ENCODE measurements around the gene MRPL28. TPM values are rescaled to one million over a fixed set of nuclear protein-coding genes. Genes with fewer than 3 reads are reported as not detected.

MRPL28 gene
- total RNA-seq, 1 experiment from 2014 or later, result 61.4 TPM

DNA sequence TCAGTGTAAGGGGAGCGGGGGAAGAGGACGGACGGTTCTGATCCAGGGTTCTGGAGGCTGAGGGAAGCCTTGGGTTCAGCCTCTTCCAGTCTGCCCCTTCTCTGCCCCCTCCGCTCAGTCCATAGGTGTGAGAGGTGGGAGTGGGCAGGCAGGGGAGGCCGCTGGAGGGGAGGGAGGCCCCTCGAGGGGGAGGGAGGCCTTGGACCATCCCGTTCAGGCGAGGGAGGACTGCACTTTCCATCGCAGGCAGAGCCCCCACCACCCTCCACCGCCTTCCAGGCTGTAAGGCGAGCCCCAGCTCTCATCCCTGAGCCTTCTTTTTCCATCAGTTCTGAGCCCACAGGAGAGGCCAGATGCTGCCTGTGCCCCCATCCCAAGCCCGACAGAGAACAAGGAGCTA lies 13.6 kb downstream of the MRPL28 start:
- ATAC-seq (no peak), DNase-seq (ENCODE audit: low read depth, low spot score) (no peak)
- no peak for TF ChIP-seq SRF (IDR thresholded peaks at IDR 0.05; ENCODE audit: low read depth)
- TF ChIP-seq JUND (IDR thresholded peaks at IDR 0.05), result no peak
- no peak for TF ChIP-seq ELF1 (IDR thresholded peaks at IDR 0.05; ENCODE audit: borderline replicate concordance, low read depth)
- no peak for TF ChIP-seq POLR2A (IDR thresholded peaks at IDR 0.05; ENCODE audit: borderline replicate concordance, extremely low read depth, insufficient read depth, insufficient read length)
- TF ChIP-seq, protein P1, sequence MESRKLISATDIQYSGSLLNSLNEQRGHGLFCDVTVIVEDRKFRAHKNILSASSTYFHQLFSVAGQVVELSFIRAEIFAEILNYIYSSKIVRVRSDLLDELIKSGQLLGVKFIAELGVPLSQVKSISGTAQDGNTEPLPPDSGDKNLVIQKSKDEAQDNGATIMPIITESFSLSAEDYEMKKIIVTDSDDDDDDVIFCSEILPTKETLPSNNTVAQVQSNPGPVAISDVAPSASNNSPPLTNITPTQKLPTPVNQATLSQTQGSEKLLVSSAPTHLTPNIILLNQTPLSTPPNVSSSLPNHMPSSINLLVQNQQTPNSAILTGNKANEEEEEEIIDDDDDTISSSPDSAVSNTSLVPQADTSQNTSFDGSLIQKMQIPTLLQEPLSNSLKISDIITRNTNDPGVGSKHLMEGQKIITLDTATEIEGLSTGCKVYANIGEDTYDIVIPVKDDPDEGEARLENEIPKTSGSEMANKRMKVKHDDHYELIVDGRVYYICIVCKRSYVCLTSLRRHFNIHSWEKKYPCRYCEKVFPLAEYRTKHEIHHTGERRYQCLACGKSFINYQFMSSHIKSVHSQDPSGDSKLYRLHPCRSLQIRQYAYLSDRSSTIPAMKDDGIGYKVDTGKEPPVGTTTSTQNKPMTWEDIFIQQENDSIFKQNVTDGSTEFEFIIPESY (IDR thresholded peaks at IDR 0.05; ENCODE audit: extremely low read depth, insufficient replicate concordance, low read length), result no peak
- no peak for TF ChIP-seq CBX3 (IDR thresholded peaks at IDR 0.05; ENCODE audit: low read depth)
- no peak for TF ChIP-seq SIN3A (IDR thresholded peaks at IDR 0.05; ENCODE audit: low read depth)
- TF ChIP-seq, protein P2, sequence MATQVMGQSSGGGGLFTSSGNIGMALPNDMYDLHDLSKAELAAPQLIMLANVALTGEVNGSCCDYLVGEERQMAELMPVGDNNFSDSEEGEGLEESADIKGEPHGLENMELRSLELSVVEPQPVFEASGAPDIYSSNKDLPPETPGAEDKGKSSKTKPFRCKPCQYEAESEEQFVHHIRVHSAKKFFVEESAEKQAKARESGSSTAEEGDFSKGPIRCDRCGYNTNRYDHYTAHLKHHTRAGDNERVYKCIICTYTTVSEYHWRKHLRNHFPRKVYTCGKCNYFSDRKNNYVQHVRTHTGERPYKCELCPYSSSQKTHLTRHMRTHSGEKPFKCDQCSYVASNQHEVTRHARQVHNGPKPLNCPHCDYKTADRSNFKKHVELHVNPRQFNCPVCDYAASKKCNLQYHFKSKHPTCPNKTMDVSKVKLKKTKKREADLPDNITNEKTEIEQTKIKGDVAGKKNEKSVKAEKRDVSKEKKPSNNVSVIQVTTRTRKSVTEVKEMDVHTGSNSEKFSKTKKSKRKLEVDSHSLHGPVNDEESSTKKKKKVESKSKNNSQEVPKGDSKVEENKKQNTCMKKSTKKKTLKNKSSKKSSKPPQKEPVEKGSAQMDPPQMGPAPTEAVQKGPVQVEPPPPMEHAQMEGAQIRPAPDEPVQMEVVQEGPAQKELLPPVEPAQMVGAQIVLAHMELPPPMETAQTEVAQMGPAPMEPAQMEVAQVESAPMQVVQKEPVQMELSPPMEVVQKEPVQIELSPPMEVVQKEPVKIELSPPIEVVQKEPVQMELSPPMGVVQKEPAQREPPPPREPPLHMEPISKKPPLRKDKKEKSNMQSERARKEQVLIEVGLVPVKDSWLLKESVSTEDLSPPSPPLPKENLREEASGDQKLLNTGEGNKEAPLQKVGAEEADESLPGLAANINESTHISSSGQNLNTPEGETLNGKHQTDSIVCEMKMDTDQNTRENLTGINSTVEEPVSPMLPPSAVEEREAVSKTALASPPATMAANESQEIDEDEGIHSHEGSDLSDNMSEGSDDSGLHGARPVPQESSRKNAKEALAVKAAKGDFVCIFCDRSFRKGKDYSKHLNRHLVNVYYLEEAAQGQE (IDR thresholded peaks at IDR 0.05; ENCODE audit: low read depth), result no peak
- TF ChIP-seq CEBPB (IDR thresholded peaks at IDR 0.05; ENCODE audit: low read depth), result no peak
- TF ChIP-seq YY1 (IDR thresholded peaks at IDR 0.05; ENCODE audit: extremely low read depth, insufficient replicate concordance, low read depth, low read length), result no peak
- no peak for TF ChIP-seq ZNF274 (IDR thresholded peaks at IDR 0.05; ENCODE audit: low read depth, low read length)
- TF ChIP-seq, protein P3, sequence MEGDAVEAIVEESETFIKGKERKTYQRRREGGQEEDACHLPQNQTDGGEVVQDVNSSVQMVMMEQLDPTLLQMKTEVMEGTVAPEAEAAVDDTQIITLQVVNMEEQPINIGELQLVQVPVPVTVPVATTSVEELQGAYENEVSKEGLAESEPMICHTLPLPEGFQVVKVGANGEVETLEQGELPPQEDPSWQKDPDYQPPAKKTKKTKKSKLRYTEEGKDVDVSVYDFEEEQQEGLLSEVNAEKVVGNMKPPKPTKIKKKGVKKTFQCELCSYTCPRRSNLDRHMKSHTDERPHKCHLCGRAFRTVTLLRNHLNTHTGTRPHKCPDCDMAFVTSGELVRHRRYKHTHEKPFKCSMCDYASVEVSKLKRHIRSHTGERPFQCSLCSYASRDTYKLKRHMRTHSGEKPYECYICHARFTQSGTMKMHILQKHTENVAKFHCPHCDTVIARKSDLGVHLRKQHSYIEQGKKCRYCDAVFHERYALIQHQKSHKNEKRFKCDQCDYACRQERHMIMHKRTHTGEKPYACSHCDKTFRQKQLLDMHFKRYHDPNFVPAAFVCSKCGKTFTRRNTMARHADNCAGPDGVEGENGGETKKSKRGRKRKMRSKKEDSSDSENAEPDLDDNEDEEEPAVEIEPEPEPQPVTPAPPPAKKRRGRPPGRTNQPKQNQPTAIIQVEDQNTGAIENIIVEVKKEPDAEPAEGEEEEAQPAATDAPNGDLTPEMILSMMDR (IDR thresholded peaks at IDR 0.05 in 2 of 3, conservative IDR thresholded peaks at IDR 0.05 in 1 of 3; ENCODE audit: borderline replicate concordance in 1 of 3, insufficient read depth in 1 of 3, low read depth in 2 of 3, low read length in 2 of 3), result no peak
- TF ChIP-seq, protein P4, sequence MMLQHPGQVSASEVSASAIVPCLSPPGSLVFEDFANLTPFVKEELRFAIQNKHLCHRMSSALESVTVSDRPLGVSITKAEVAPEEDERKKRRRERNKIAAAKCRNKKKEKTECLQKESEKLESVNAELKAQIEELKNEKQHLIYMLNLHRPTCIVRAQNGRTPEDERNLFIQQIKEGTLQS (IDR thresholded peaks at IDR 0.05), result no peak
- no peak for TF ChIP-seq EGR1 (IDR thresholded peaks at IDR 0.05; ENCODE audit: low read depth)
- Histone ChIP-seq H3K79me2 (ENCODE audit: insufficient read depth, low read length) (peaks cover 1% of the 10 kb centered on the region; the same call in 1 of the 2 replicates), H3K9me3 (ENCODE audit: control insufficient read depth in 1 of 2, insufficient read depth in 1 of 2, low read depth in 1 of 2, low read length in 2 of 2) (no peaks in the 10 kb centered on the region), H3K9me2 (ENCODE audit: insufficient read depth) (no peaks in the 10 kb centered on the region), H2AFZ (ENCODE audit: low read depth, low read length, poor library complexity, severe bottlenecking) (no peak overlapping the region), H3K4me2 (ENCODE audit: low read length) (no peak overlapping the region), H4K20me1 (ENCODE audit: insufficient read depth) (no peaks in the 10 kb centered on the region), H3K36me3 (ENCODE audit: control insufficient read depth in 1 of 2, insufficient read depth in 2 of 2, low read length in 2 of 2) (no peaks in the 10 kb centered on the region), H3K4me3 (replicated peaks in 1 of 2; ENCODE audit: low read depth in 1 of 2, low read length in 2 of 2) (no peak overlapping the region), H3K4me1 (ENCODE audit: control insufficient read depth in 1 of 2, insufficient read depth in 2 of 2, low read length in 2 of 2) (peaks cover 2 to 7% of the 10 kb centered on the region in 2 experiments; a peak in 1 of 4 replicates), H3K27me3 (ENCODE audit: insufficient read depth, low read length) (no peaks in the 10 kb centered on the region), H3K27ac (ENCODE audit: low read depth, low read length) (no peak overlapping the region), H3K9ac (ENCODE audit: low read length) (no peak overlapping the region)
- POLR2A ChIA-PET, result no interaction called here
- BruUV-seq (replicated peaks), result no TSS peak
- RAD21 ChIA-PET (ENCODE audit: low non-redundant PET in 1 of 2, low total read pairs in 2 of 2, uncharacterized antibody in 2 of 2, unreplicated experiment in 2 of 2), result no interaction called here
- CTCF ChIA-PET, result no interaction called here
- intact Hi-C loops (cut with micrococcal nuclease), result no loop called here

Data from HCT116 (cell line).